Neuronal stem cell (in vitro differentiated cells): ENCODE measurements around the gene COX20.
A peak's percentile ranks its signal among the peaks of the same experiment; 100 is the strongest.

Source experiments
- DNase-seq: peaks from one replicate; pipeline ENCODE4 v3.0.0-alpha.2; 2013; ENCODE audit warnings: low spot score
- H2AFZ ChIP-seq: one replicate; pipeline ENCODE4 v1.6.1; 2013; ENCODE audit warnings: mild to moderate bottlenecking, low read length, inconsistent platforms
- H2AK5ac ChIP-seq: 2 replicates; pipeline ENCODE4 v1.6.1; 2013; ENCODE audit warnings: low read depth, mild to moderate bottlenecking, inconsistent platforms, low read length, moderate library complexity, mixed read lengths
- H2BK120ac ChIP-seq: 2 replicates; pipeline ENCODE4 v1.6.1; 2013; ENCODE audit warnings: low read depth, mild to moderate bottlenecking, inconsistent platforms, low read length, moderate library complexity, mixed read lengths
- H2BK12ac ChIP-seq: one replicate; pipeline ENCODE4 v1.6.1; 2013; ENCODE audit warnings: low read length, inconsistent platforms
- H2BK15ac ChIP-seq: 2 replicates; pipeline ENCODE4 v1.6.1; 2013; ENCODE audit warnings: mild to moderate bottlenecking, low read length, inconsistent platforms, mixed read lengths
- H2BK5ac ChIP-seq: one replicate; pipeline ENCODE4 v1.6.1; 2013; ENCODE audit warnings: inconsistent platforms, mild to moderate bottlenecking, low read length, moderate library complexity
- H3K14ac ChIP-seq: one replicate; pipeline ENCODE4 v1.6.1; 2013; ENCODE audit warnings: low read length, inconsistent platforms
- H3K18ac ChIP-seq: 2 replicates; pipeline ENCODE4 v1.6.1; 2013; ENCODE audit warnings: low read length, inconsistent platforms
- H3K23ac ChIP-seq: 2 replicates; pipeline ENCODE4 v1.6.1; 2013; ENCODE audit warnings: low read depth, mild to moderate bottlenecking, mixed read lengths, low read length, inconsistent platforms; ENCODE audit not compliant: poor library complexity
- H3K27ac ChIP-seq: replicated peaks from 3 replicates; pipeline ENCODE4 v1.5.1; 2013; ENCODE audit warnings: low read length, inconsistent platforms
- H3K27me3 ChIP-seq, 3 experiments: 2 replicates each; pipeline ENCODE4 v1.6.1; 2013; ENCODE audit warnings: low read length in 3 of 3, mild to moderate bottlenecking in 2 of 3, inconsistent platforms in 1 of 3, low read depth in 1 of 3, mixed read lengths in 1 of 3, moderate library complexity in 1 of 3; ENCODE audit not compliant: control insufficient read depth in 3 of 3, insufficient read depth in 3 of 3
- H3K36me3 ChIP-seq, 2 donors: replicated peaks in 1 of 2; 2 replicates each; pipeline ENCODE4 v1.6.1; 2013; ENCODE audit warnings: low read length in 2 of 2; ENCODE audit not compliant: control insufficient read depth in 2 of 2, insufficient read depth in 2 of 2
- H3K4ac ChIP-seq: 2 replicates; pipeline ENCODE4 v1.6.1; 2013; ENCODE audit warnings: inconsistent platforms, mild to moderate bottlenecking, low read length, moderate library complexity
- H3K4me1 ChIP-seq, 2 donors: 1 replicate in 1 of 2; 2 replicates in 1 of 2; pipeline ENCODE4 v1.6.1; 2013; ENCODE audit warnings: low read length in 2 of 2, low read depth in 1 of 2; ENCODE audit not compliant: control insufficient read depth in 2 of 2, insufficient read depth in 1 of 2
- H3K4me2 ChIP-seq: one replicate; pipeline ENCODE4 v1.6.1; 2013; ENCODE audit warnings: mild to moderate bottlenecking, low read length, inconsistent platforms; ENCODE audit not compliant: insufficient read depth, poor library complexity, severe bottlenecking
- H3K4me3 ChIP-seq, 2 donors: 2 replicates each; pipeline ENCODE4 v1.5.1; 2013; ENCODE audit warnings: low read length in 2 of 2, mild to moderate bottlenecking in 2 of 2, inconsistent platforms in 1 of 2, moderate library complexity in 1 of 2
- H3K79me1 ChIP-seq: one replicate; pipeline ENCODE4 v1.6.1; 2013; ENCODE audit warnings: low read depth, mild to moderate bottlenecking, inconsistent platforms, low read length, moderate library complexity
- H3K9ac ChIP-seq: one replicate; pipeline ENCODE4 v1.6.1; 2013; ENCODE audit warnings: mild to moderate bottlenecking, low read depth, low read length, inconsistent platforms; ENCODE audit not compliant: poor library complexity
- H3K9me3 ChIP-seq, 2 donors: replicated peaks in 1 of 2; 2 replicates each; pipeline versions ENCODE3 to v1.6.1; 2013; ENCODE audit warnings: low read length in 2 of 2, mild to moderate bottlenecking in 2 of 2, inconsistent platforms in 1 of 2, low read depth in 1 of 2, mixed read lengths in 1 of 2, moderate library complexity in 1 of 2; ENCODE audit not compliant: control insufficient read depth in 2 of 2, insufficient read depth in 1 of 2
- H4K8ac ChIP-seq: one replicate; pipeline ENCODE4 v1.6.1; 2013; ENCODE audit warnings: low read depth, mild to moderate bottlenecking, inconsistent platforms, low read length, moderate library complexity
- H4K91ac ChIP-seq: one replicate; pipeline ENCODE4 v1.6.1; 2013; ENCODE audit warnings: low read length, low read depth, mild to moderate bottlenecking, inconsistent platforms; ENCODE audit not compliant: poor library complexity
- WGBS, 2 donors: extraction: QIAGEN DNeasy Blood & Tissue Kit; methylation state at CpG; one replicate each; pipeline ENCODE4 v1.1.7; 2013; ENCODE audit warnings: missing lambda C conversion rate in 2 of 2, mixed read lengths in 1 of 2; ENCODE audit not compliant: insufficient read length in 2 of 2, insufficient replicate concordance in 1 of 2; ENCODE audit errors: extremely low coverage in 2 of 2; 5-methylcytosine and 5-hydroxymethylcytosine counted together

The COX20 gene

DNA sequence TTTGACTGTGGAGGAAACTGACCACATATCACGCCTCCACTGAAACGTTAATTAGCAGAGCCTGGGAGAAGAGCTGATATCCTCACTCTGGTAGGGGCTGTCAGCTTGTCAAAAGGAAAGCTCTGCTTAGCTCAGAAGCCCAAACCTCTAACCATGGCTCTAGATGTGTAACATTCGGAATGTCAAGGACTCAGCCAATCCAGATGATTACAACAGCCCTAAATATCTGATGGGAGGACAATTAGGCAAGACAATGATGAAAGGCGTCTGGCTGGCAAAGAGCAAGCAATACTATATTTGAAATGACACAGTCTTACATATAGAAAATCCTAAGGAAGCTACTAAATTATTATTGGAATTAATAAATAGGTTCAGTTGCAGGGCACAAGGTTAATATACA lies 45.7 kb upstream of the COX20 start:
- H3K9me3 ChIP-seq: no peaks in the 10 kb centered on the region
- H2BK15ac ChIP-seq: no peak overlapping the region
- no peak overlapping the region for H2AK5ac ChIP-seq
- H2BK12ac ChIP-seq: no peak overlapping the region
- peaks cover 0 to 12% of the 10 kb centered on the region in 2 donors for H3K4me1 ChIP-seq
- no peaks in the 10 kb centered on the region for H3K36me3 ChIP-seq
- no peak overlapping the region for H3K4me2 ChIP-seq
- H3K27me3 ChIP-seq: peaks cover 0 to 10% (median 0%) of the 10 kb centered on the region in 3 experiments
- H3K18ac ChIP-seq: no peak overlapping the region
- no peak for DNase-seq
- H3K79me1 ChIP-seq: no peaks in the 10 kb centered on the region
- H3K4ac ChIP-seq: no peak overlapping the region
- no peak overlapping the region for H4K91ac ChIP-seq
- no peak overlapping the region for H3K14ac ChIP-seq
- H3K23ac ChIP-seq: no peak overlapping the region
- H3K9ac ChIP-seq: no peak overlapping the region
- peak overlapping the region; percentile 57 for H2AFZ ChIP-seq
- no peak overlapping the region for H2BK120ac ChIP-seq
- no peak overlapping the region for H3K27ac ChIP-seq
- no peak overlapping the region for H2BK5ac ChIP-seq
- no peak overlapping the region for H3K4me3 ChIP-seq
- WGBS, 2 donors: no CpG with 5 or more reads among the region's 4 CpGs
- no peak overlapping the region for H4K8ac ChIP-seq

DNA sequence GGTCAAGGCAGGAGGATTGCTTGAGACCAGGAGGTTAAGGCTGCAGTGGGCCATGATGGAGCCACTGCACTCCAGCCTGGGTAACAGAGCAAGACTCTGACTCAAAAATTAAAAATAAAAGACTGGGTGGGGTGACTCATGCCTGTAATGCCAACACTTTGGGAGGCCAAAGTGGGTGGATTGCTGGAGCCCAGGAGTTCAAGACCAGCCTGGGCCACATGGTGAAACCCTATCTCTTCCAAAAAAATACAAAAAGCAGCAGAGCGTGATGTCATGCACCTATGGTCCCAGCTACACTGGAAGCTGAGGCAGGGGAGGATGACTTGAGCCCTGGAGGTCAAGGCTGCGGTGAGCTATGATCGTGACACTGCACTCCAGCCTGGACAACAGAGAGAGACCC lies 44.4 kb upstream of the COX20 start:
- peaks cover 0 to 10% (median 0%) of the 10 kb centered on the region in 3 experiments for H3K27me3 ChIP-seq
- no peak overlapping the region for H4K91ac ChIP-seq
- H2BK120ac ChIP-seq: no peak overlapping the region
- no peak overlapping the region for H3K4ac ChIP-seq
- no peak overlapping the region for H2AFZ ChIP-seq
- H2BK15ac ChIP-seq: no peak overlapping the region
- WGBS, 2 donors: no CpG with 5 or more reads among the region's 3 CpGs
- no peak overlapping the region for H3K27ac ChIP-seq
- H2BK5ac ChIP-seq: peak overlapping the region; percentile 53
- H3K9ac ChIP-seq: no peak overlapping the region
- no peak overlapping the region for H2BK12ac ChIP-seq
- H2AK5ac ChIP-seq: no peak overlapping the region
- H3K79me1 ChIP-seq: no peaks in the 10 kb centered on the region
- H3K23ac ChIP-seq: no peak overlapping the region
- H3K4me3 ChIP-seq: no peak overlapping the region
- no peaks in the 10 kb centered on the region for H3K36me3 ChIP-seq
- H3K4me2 ChIP-seq: no peak overlapping the region
- H3K9me3 ChIP-seq: no peaks in the 10 kb centered on the region
- H3K4me1 ChIP-seq: peaks cover 0 to 12% of the 10 kb centered on the region in 2 donors
- H3K14ac ChIP-seq: no peak overlapping the region
- H3K18ac ChIP-seq: no peak overlapping the region
- H4K8ac ChIP-seq: no peak overlapping the region
- no peak for DNase-seq

DNA sequence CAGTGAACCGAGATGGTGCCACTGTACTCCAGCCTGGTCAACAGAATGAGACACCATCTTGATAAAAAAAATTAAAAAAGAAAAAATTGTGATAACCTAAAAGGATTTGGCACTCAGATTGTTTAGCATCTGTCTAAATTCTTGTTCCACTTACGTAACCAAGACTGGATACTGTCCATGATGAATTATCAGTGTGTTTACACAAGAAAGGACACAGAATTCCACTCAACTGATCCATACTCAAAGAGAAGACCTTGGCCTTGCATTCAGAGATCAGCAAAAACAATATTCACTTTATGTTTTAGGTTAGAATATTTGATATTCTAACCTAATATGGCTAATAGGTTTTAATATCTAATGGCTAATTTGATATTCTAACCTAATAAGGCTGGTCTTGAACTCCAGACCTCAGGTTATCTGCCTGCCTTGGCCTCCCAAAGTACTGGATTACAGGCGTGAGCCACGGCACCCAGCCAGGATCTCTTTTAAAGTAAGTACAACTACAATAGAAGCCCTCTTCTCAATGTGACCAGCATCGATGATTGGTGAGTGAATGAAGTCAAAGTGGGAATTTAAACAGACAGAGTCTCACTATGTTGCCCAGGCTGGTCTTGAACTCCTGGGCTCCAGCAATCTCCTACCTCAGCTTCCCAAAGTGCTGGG lies 43.1 kb upstream of the COX20 start:
- Histone ChIP-seq H3K14ac (no peak overlapping the region), H3K79me1 (no peaks in the 10 kb centered on the region), H2BK12ac (no peak overlapping the region), H2BK15ac (no peak overlapping the region), H2BK5ac (no peak overlapping the region), H3K36me3 (no peaks in the 10 kb centered on the region), H3K4ac (no peak overlapping the region), H2AK5ac (no peak overlapping the region), H2BK120ac (no peak overlapping the region), H3K27ac (no peak overlapping the region), H3K4me3 (no peak overlapping the region), H2AFZ (no peak overlapping the region), H4K91ac (no peak overlapping the region), H3K18ac (no peak overlapping the region), H3K9me3 (no peaks in the 10 kb centered on the region), H3K27me3 (peaks cover 0 to 10% (median 0%) of the 10 kb centered on the region in 3 experiments), H3K4me2 (no peak overlapping the region), H4K8ac (no peak overlapping the region), H3K4me1 (peaks cover 0 to 12% of the 10 kb centered on the region in 2 donors), H3K23ac (no peak overlapping the region), H3K9ac (no peak overlapping the region)
- DNase-seq: no peak
- no CpG with 5 or more reads among the region's 5 CpGs for WGBS, 2 donors

DNA sequence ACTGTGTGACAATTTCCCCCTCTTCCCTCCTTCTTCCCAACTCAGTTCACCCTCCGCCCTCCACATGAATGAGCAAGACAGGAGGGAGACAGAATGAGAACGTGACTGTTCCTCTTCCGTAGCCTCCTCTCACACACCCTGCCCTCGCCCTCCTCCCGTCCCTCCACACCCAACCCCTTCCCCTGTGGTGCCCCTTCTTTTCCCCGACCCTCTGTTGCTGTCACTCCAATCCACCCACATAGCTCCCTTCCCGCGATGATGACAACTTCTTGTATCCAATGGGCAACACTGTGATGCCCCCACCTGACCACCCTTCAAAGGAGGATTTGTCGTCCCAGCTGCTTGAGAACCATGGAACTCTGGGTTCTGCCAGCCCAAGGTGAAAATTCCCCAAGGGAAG lies 41.4 kb upstream of the COX20 start:
- H3K4me2 ChIP-seq: no peak overlapping the region
- no peak overlapping the region for H3K4ac ChIP-seq
- H3K14ac ChIP-seq: no peak overlapping the region
- H3K27me3 ChIP-seq: peaks cover 0 to 1% (median 0%) of the 10 kb centered on the region in 3 experiments
- peaks cover 0 to 8% of the 10 kb centered on the region in 2 donors for H3K4me1 ChIP-seq
- H3K36me3 ChIP-seq: no peaks in the 10 kb centered on the region
- no peak overlapping the region for H3K27ac ChIP-seq
- H3K18ac ChIP-seq: no peak overlapping the region
- no peak overlapping the region for H2BK5ac ChIP-seq
- WGBS, 2 donors: no CpG with 5 or more reads among the region's 9 CpGs
- H3K9me3 ChIP-seq: no peaks in the 10 kb centered on the region
- H3K4me3 ChIP-seq: no peak overlapping the region
- no peak overlapping the region for H2AFZ ChIP-seq
- no peak overlapping the region for H3K23ac ChIP-seq
- no peak overlapping the region for H2BK12ac ChIP-seq
- no peak overlapping the region for H3K9ac ChIP-seq
- no peak for DNase-seq
- H2AK5ac ChIP-seq: no peak overlapping the region
- no peak overlapping the region for H4K8ac ChIP-seq
- H2BK120ac ChIP-seq: no peak overlapping the region
- no peak overlapping the region for H2BK15ac ChIP-seq
- no peak overlapping the region for H4K91ac ChIP-seq
- no peaks in the 10 kb centered on the region for H3K79me1 ChIP-seq
